ENCODE results near the gene SLC10A3.
A peak's percentile ranks its signal among the peaks of the same experiment; 100 is the strongest.

SLC10A3 gene

DNA sequence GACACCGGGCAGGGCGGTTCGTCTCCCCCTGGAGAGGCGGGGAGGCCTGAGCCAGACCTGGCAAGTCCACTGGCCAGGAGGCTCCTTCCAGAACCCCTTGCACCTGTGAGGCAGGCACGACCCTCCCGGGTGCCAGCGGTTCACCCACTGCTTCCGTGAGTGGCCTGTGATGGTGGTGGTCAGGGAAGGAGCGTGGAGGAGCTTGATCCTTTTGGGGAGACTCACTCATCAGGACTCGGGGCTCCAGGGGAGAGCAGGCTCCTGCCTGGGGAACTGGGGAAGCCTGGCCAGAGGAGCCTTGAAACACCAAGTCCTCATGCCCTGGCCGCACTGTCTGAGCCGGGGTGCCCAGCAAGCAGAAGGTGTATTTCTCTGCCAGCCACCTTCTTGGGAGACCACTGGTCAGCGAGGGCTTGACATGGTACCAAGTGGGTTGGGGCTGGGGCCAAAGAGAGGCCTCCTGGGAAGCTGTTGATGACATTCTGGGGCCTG lies 45.6 kb downstream of the SLC10A3 start:
- no peak for DNase-seq (ENCODE audit: extremely low spot score)
- ChIA-PET CTCF (no interaction called here), POLR2A (interaction anchor here (0.7 to 2.4 kb wide), 9 partner anchors 9 to 47 kb away, joined by 3 to 8 read pairs (median 5); partner anchors contain the start of genes ATP6AP1, PLXNA3 and RPL10)
- peak; percentile 58; the same call in 1 of the 2 replicates for TF ChIP-seq HDGF (IDR thresholded peaks at IDR 0.05; ENCODE audit: borderline replicate concordance)
- no peak for TF ChIP-seq LEF1 (IDR thresholded peaks at IDR 0.05; ENCODE audit: borderline replicate concordance)
- TF ChIP-seq NFRKB (IDR thresholded peaks at IDR 0.05) = no peak

DNA sequence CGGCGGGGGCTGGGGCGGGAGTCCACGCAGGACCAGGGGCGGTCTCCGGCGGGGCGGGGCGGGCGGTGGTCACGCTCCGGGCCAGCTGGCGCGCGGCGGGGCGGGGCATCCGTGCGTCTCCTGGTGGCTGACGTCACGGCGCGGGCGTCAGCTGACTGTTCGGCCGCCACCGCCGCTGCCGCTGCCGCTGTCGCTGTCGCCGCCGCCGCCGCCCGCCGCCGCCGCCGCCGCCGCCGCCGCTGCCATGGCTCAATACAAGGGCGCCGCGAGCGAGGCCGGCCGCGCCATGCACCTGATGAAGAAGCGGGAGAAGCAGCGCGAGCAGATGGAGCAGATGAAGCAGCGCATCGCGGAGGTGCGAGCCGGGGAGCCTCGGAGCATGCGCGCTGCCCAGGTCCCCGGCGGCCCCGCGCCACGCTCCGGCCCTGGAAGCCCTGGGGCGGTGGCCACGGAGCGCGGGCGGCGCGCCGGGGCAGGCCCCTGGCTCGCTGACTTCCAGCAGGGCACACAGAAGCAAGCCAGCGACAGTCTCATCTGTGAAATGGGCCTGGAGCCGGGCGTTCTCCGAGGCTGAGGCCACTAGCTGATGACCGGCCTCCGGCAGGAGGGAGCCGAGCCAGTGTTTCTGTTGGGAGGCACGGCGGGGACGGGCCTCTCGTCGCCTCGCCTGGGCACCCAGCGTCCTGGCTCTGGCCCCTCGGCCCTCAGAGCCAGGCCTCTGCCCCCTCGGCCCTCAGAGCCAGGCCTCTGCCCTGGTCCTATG lies 46.3 kb downstream of the SLC10A3 start, which contains the start of gene FAM50A:
FAM50A (plus strand) TSS at position 150 of the 763 bp plus-strand sequence; CDS start at position 245, 95 bp downstream.
- POLR2A ChIA-PET = interaction anchor here (0.7 to 2.4 kb wide), 12 partner anchors 7 to 46 kb away, joined by 3 to 8 read pairs (median 4); partner anchors contain the start of genes ATP6AP1 and PLXNA3
- CTCF ChIA-PET = no interaction called here
- TF ChIP-seq ARNT (IDR thresholded peaks at IDR 0.05) (0 out of 2 replicates have a peak, but pooled peaks have one; percentile 53), FOXA1 (IDR thresholded peaks at IDR 0.05) (no peak)
- DNase-seq (ENCODE audit: extremely low spot score) = peak; percentile 90

- DNase-seq (ENCODE audit: extremely low spot score) = peak; percentile 31
- POLR2A ChIA-PET = interaction anchor here (0.7 to 2.4 kb wide), 9 partner anchors 8 to 46 kb away, joined by 3 to 8 read pairs (median 4); partner anchors contain the start of gene ATP6AP1
- CTCF ChIA-PET = interaction anchor here (0.5 kb wide), 1 partner anchor 18 kb away, joined by 8 read pairs; no protein-coding TSS in a partner anchor
- TF ChIP-seq FOXM1 (IDR thresholded peaks at IDR 0.05; ENCODE audit: borderline replicate concordance) (no peak), CTBP1 (IDR thresholded peaks at IDR 0.05; ENCODE audit: borderline replicate concordance) (no peak), BHLHE40 (IDR thresholded peaks at IDR 0.05; ENCODE audit: borderline replicate concordance) (no peak), LEF1 (IDR thresholded peaks at IDR 0.05; ENCODE audit: borderline replicate concordance) (no peak), SUZ12 (IDR thresholded peaks at IDR 0.05) (no peak), NFRKB (IDR thresholded peaks at IDR 0.05) (no peak), HDGF (IDR thresholded peaks at IDR 0.05; ENCODE audit: borderline replicate concordance) (no peak), TARDBP (IDR thresholded peaks at IDR 0.05) (no peak), ZNF384 (IDR thresholded peaks at IDR 0.05) (no peak), FOXA1 (IDR thresholded peaks at IDR 0.05) (no peak), FOXK2 (IDR thresholded peaks at IDR 0.05) (no peak), SP1 (IDR thresholded peaks at IDR 0.05) (no peak), L3MBTL2 (conservative IDR thresholded peaks at IDR 0.05) (no peak), ARNT (IDR thresholded peaks at IDR 0.05) (no peak), ELF4 (IDR thresholded peaks at IDR 0.05) (no peak)
- TF ChIP-seq, protein P1, sequence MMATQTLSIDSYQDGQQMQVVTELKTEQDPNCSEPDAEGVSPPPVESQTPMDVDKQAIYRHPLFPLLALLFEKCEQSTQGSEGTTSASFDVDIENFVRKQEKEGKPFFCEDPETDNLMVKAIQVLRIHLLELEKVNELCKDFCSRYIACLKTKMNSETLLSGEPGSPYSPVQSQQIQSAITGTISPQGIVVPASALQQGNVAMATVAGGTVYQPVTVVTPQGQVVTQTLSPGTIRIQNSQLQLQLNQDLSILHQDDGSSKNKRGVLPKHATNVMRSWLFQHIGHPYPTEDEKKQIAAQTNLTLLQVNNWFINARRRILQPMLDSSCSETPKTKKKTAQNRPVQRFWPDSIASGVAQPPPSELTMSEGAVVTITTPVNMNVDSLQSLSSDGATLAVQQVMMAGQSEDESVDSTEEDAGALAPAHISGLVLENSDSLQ (IDR thresholded peaks at IDR 0.05) = no peak
Measured at GRCh38 chrX:154443479-154443910, 46.9 kb downstream of the SLC10A3 start.

- ChIA-PET POLR2A (interaction anchor here (0.7 to 1.7 kb wide), 9 partner anchors 9 to 47 kb away, joined by 3 to 6 read pairs (median 4); partner anchors contain the start of genes RPL10 and UBL4A), CTCF (no interaction called here)
- DNase-seq (ENCODE audit: extremely low spot score) = no peak
- no peak for TF ChIP-seq HDGF (IDR thresholded peaks at IDR 0.05; ENCODE audit: borderline replicate concordance)
- no peak for TF ChIP-seq ZNF384 (IDR thresholded peaks at IDR 0.05)
- TF ChIP-seq NFRKB (IDR thresholded peaks at IDR 0.05) = no peak
- no peak for TF ChIP-seq FOXA1 (IDR thresholded peaks at IDR 0.05)
- TF ChIP-seq FOXK2 (IDR thresholded peaks at IDR 0.05) = no peak
- TF ChIP-seq ELF4 (IDR thresholded peaks at IDR 0.05) = no peak
- TF ChIP-seq FOXM1 (IDR thresholded peaks at IDR 0.05; ENCODE audit: borderline replicate concordance) = no peak
- TF ChIP-seq, protein P1 (IDR thresholded peaks at IDR 0.05) = no peak
- no peak for TF ChIP-seq L3MBTL2 (conservative IDR thresholded peaks at IDR 0.05)
- TF ChIP-seq LEF1 (IDR thresholded peaks at IDR 0.05; ENCODE audit: borderline replicate concordance) = no peak
- no peak for TF ChIP-seq TARDBP (IDR thresholded peaks at IDR 0.05)
- no peak for TF ChIP-seq SP1 (IDR thresholded peaks at IDR 0.05)
- TF ChIP-seq SUZ12 (IDR thresholded peaks at IDR 0.05) = no peak
- no peak for TF ChIP-seq CTBP1 (IDR thresholded peaks at IDR 0.05; ENCODE audit: borderline replicate concordance)
- TF ChIP-seq BHLHE40 (IDR thresholded peaks at IDR 0.05; ENCODE audit: borderline replicate concordance) = no peak
- no peak for TF ChIP-seq ARNT (IDR thresholded peaks at IDR 0.05)
Measured at GRCh38 chrX:154441984-154442707, 48.3 kb downstream of the SLC10A3 start.

DNA sequence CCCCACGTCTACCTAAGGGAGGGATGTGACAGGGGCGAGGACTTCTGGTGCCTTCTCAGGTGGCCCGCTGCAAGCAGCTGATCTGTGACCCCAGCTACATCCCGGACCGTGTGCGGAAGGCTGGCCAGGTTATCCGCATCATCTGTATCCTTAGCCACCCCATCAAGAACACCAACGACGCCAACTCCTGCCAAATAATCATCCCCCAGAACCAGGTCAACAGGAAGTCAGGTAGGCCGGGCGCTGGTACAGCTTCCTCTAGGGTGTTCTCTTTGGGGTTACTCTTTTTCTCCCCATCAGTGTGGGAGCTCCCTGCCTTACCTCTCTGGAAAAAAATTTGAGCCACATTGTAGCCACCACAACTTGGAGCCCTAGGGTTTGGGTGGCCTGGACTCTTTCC lies 48.9 kb downstream of the SLC10A3 start:
- CTCF ChIA-PET = no interaction called here
- POLR2A ChIA-PET = interaction anchor here (0.7 to 1.7 kb wide), 8 partner anchors 11 to 86 kb away, joined by 3 to 6 read pairs (median 4); partner anchors contain the start of gene RPL10
- TF ChIP-seq TARDBP (IDR thresholded peaks at IDR 0.05) = no peak
- no peak for TF ChIP-seq ARNT (IDR thresholded peaks at IDR 0.05)
- TF ChIP-seq SUZ12 (IDR thresholded peaks at IDR 0.05) = no peak
- TF ChIP-seq ZNF384 (IDR thresholded peaks at IDR 0.05) = no peak
- no peak for TF ChIP-seq FOXM1 (IDR thresholded peaks at IDR 0.05; ENCODE audit: borderline replicate concordance)
- no peak for TF ChIP-seq FOXK2 (IDR thresholded peaks at IDR 0.05)
- no peak for TF ChIP-seq HDGF (IDR thresholded peaks at IDR 0.05; ENCODE audit: borderline replicate concordance)
- no peak for TF ChIP-seq BHLHE40 (IDR thresholded peaks at IDR 0.05; ENCODE audit: borderline replicate concordance)
- no peak for TF ChIP-seq ELF4 (IDR thresholded peaks at IDR 0.05)
- no peak for TF ChIP-seq CTBP1 (IDR thresholded peaks at IDR 0.05; ENCODE audit: borderline replicate concordance)
- TF ChIP-seq NFRKB (IDR thresholded peaks at IDR 0.05) = no peak
- DNase-seq (ENCODE audit: extremely low spot score) = no peak

Measured in HEK293T (cell line).